ENCODE results near the gene BNIPL.

BNIPL gene

DNA sequence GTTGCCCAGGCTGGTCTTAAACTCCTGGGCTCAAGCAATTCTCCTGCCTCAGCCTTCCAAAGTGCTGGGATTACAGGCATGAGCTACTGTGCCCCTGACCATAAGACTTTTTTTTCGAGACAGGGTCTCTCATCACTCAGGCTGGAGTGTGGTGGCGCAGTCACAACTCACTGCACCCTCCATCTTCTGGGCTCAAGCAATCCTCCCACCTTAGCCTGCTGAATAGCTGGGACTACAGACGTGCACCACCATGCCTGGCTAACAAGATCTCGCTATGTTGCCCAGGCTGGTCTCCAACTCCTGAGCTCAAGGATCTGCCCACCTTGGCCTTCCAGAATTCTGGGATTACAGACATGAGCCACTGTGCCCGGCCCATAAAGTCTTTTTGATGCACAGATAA, 13.1 kb downstream of the BNIPL start:
- no peak for DNase-seq
- no peak overlapping the region for H3K4me3 ChIP-seq
- peaks cover 0 to 23% (median 13%) of the 10 kb centered on the region in 4 donors for H3K4me1 ChIP-seq
- H3K36me3 ChIP-seq, result peaks cover 23 to 36% (median 29%) of the 10 kb centered on the region in 3 donors
- TF ChIP-seq, protein P1, sequence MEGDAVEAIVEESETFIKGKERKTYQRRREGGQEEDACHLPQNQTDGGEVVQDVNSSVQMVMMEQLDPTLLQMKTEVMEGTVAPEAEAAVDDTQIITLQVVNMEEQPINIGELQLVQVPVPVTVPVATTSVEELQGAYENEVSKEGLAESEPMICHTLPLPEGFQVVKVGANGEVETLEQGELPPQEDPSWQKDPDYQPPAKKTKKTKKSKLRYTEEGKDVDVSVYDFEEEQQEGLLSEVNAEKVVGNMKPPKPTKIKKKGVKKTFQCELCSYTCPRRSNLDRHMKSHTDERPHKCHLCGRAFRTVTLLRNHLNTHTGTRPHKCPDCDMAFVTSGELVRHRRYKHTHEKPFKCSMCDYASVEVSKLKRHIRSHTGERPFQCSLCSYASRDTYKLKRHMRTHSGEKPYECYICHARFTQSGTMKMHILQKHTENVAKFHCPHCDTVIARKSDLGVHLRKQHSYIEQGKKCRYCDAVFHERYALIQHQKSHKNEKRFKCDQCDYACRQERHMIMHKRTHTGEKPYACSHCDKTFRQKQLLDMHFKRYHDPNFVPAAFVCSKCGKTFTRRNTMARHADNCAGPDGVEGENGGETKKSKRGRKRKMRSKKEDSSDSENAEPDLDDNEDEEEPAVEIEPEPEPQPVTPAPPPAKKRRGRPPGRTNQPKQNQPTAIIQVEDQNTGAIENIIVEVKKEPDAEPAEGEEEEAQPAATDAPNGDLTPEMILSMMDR (IDR thresholded peaks at IDR 0.05), result no peak
- intact Hi-C loops (cut with DNase I; ENCODE audit: low total_unique reads), result no loop called here
- no peaks in the 10 kb centered on the region for H3K27me3 ChIP-seq
- H3K9me3 ChIP-seq, result no peaks in the 10 kb centered on the region
- peak overlapping the region in 1 of 2 donors; percentile 98 for H3K27ac ChIP-seq

DNA sequence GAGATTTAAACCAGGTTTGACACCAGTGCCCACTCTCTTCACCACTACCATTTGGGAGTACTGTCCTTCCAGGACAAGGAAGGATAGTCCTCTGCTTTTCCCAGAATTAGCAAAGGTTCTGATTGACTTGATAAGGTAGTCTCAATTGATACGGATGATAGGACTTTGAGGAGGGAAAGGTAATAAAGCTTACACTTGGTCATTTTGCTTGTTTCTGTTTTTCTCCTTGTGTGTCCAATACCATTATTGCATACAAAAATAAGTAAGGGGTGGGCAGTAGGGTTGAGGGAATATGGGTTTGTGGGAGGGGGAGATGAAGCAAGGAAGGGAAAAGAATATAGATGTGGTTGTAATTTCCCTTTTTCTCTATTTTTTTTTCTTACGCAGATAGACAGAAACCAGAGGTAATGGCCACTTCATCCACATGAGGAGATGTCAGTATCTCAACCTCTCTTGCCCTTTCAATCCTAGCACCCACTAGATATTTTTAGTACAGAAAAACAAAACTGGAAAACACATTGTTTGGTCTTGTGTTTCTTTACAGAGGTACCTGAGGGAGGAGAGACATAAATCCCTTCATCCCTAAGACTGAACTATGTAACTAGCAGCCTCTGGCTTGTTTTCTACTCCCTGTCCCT, 13.8 kb downstream of the BNIPL start:
- Histone ChIP-seq H3K27ac (peak overlapping the region in 1 of 2 donors; percentile 98), H3K27me3 (no peaks in the 10 kb centered on the region), H3K4me3 (no peak overlapping the region), H3K36me3 (peaks cover 29 to 43% (median 36%) of the 10 kb centered on the region in 3 donors), H3K9me3 (no peaks in the 10 kb centered on the region), H3K4me1 (peaks cover 0 to 23% (median 13%) of the 10 kb centered on the region in 4 donors)
- intact Hi-C loops (cut with DNase I; ENCODE audit: low total_unique reads), result no loop called here
- TF ChIP-seq, protein P1 (IDR thresholded peaks at IDR 0.05), result no peak
- no peak for DNase-seq

DNA sequence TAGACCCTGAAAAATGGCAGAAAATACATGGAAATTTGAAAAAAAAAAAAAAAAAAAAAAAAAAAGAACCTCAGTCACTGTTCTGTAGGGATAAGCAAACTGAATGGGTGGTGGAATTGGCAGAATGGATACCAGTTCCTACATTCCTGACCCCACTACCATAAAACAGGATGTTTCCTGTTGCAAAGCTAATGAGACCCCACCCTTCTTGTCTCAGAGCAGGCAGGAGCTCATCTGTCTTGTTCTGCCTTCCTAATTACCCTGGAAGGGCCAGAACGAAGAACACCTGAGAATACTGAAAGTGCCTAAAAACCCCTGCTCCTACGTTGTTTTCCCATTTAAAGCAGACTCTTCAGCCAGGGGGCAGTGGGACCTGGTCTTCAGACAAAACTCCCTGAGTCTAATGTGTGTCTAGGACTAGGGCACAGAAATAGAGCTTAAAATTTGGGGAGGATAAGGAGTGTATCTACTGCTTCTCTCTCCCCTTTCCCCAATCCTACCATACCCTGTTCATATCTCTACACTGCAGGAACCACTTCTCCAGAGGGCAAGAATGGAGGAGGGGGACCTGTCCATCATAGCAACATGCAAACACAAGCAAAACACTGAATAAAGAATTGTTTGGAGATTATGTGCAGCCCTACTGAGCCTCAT, 15.1 kb downstream of the BNIPL start:
- Histone ChIP-seq H3K27ac (no peak overlapping the region), H3K9me3 (no peaks in the 10 kb centered on the region), H3K4me3 (no peak overlapping the region), H3K27me3 (no peaks in the 10 kb centered on the region), H3K36me3 (peaks cover 35 to 56% (median 47%) of the 10 kb centered on the region in 3 donors), H3K4me1 (peaks cover 0 to 36% (median 22%) of the 10 kb centered on the region in 4 donors)
- TF ChIP-seq, protein P1 (IDR thresholded peaks at IDR 0.05), result no peak
- intact Hi-C loops (cut with DNase I; ENCODE audit: low total_unique reads), result no loop called here
- no peak for DNase-seq

DNA sequence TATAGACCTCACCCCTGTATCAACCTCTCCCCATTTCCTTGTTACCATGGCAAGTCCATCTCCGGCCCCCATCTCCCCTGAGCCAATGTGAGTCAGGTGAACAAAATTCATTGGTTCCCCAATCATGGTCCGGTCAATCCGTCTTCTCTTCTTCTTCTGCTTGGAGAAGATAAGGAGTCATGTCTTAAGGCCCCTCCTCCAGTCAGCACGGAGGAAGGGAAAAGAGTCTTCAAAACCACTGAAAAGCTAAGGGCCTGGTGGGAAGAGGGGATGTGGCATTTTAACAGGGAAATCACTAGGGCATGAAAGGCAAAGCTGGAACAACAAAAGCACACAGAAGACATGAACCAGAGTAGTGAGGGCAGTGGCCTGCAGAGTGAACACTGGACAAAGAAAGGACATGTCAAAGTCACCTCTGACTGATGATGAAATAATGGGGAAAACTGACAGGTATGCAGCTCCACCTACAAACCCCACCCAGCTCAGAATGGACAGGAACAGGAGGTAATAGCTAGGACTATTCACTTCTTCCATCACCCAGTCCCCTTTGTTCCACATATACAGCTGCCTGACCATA, 18.7 kb downstream of the BNIPL start:
- intact Hi-C loops (cut with DNase I; ENCODE audit: low total_unique reads), result no loop called here
- no peak overlapping the region for H3K4me3 ChIP-seq
- peaks cover 0 to 35% (median 26%) of the 10 kb centered on the region in 4 donors for H3K4me1 ChIP-seq
- H3K27ac ChIP-seq, result peak overlapping the region; percentile 81 to 91
- TF ChIP-seq, protein P1 (IDR thresholded peaks at IDR 0.05), result no peak
- no peaks in the 10 kb centered on the region for H3K9me3 ChIP-seq
- DNase-seq, result no peak
- H3K27me3 ChIP-seq, result no peaks in the 10 kb centered on the region
- H3K36me3 ChIP-seq, result peaks cover 39 to 60% (median 47%) of the 10 kb centered on the region in 3 donors

DNA sequence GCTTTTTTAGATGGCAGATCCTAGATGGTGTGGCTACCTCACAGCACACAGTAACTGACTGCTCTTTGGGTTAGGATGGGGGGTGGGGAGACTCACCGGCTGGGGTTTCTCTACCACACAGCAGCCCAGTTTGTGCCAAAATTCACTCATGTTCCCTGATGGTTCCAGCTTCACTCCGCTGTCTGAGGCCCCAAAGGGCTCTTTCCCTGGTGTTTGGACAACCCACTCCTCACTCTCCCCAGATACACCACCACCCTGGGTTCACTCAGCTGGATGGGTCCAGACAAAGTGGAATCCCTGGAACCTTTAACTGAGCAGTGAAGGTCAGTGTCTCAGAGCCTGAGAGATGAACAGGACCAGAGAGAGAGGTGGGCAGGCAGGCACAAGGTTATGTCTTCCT, 19.2 kb downstream of the BNIPL start:
- H3K27ac ChIP-seq, result peak overlapping the region; percentile 81 to 91
- no peak overlapping the region for H3K4me3 ChIP-seq
- intact Hi-C loops (cut with DNase I; ENCODE audit: low total_unique reads), result no loop called here
- H3K27me3 ChIP-seq, result no peaks in the 10 kb centered on the region
- peaks cover 0 to 38% (median 27%) of the 10 kb centered on the region in 4 donors for H3K4me1 ChIP-seq
- TF ChIP-seq, protein P1 (IDR thresholded peaks at IDR 0.05), result no peak
- H3K9me3 ChIP-seq, result no peaks in the 10 kb centered on the region
- no peak for DNase-seq
- H3K36me3 ChIP-seq, result peaks cover 39 to 60% (median 47%) of the 10 kb centered on the region in 3 donors
